Suprapubic skin (tissue), 3 donors: Measurements from ENCODE around the gene ANKRD36B.
"Not testable (repeated sequence)": the region's sequence is repeated elsewhere in the genome, so short reads cannot be mapped to it uniquely, and the experiment has no call there.

ENCODE experiments used
- POLR2A ChIP-seq, 2 donors: fragments of 450-650 bp; IDR thresholded peaks; one replicate each; pipeline ENCODE4 v1.6.1; 2017; ENCODE audit warnings: antibody characterized with exemption in 2 of 2, mild to moderate bottlenecking in 2 of 2, moderate library complexity in 2 of 2
- TF ChIP-seq, protein P1 (sequence below), 2 donors: fragments of 200-600 bp in 1 of 2; fragments of 450-650 bp in 1 of 2; sonication (generic) in 1 of 2; IDR thresholded peaks; one replicate each; pipeline ENCODE4 v1.5.1; 2016 to 2019; ENCODE audit warnings: antibody characterized with exemption in 2 of 2, mild to moderate bottlenecking in 1 of 2, moderate library complexity in 1 of 2

DNA sequence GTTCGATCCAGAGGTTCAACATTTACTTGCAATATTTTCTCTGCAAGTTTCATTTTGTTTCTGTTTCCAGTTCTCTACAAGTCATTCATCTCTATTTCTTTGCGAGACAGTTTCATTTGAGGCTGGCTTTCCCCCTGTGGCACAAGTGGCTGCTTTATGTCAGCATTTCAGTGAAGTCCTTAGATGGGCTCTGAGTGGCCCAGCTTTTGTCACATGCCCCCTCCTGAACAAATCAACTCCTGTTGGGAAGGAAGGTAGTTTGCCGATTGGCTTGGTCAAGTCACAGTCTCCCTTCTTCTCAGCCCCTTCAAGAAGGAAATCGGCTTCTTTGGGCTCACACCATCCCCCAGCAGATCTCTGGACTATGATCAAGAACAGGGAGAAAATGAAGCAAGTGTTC, 19.1 kb upstream of the ANKRD36B start:
- TF ChIP-seq, protein P1, sequence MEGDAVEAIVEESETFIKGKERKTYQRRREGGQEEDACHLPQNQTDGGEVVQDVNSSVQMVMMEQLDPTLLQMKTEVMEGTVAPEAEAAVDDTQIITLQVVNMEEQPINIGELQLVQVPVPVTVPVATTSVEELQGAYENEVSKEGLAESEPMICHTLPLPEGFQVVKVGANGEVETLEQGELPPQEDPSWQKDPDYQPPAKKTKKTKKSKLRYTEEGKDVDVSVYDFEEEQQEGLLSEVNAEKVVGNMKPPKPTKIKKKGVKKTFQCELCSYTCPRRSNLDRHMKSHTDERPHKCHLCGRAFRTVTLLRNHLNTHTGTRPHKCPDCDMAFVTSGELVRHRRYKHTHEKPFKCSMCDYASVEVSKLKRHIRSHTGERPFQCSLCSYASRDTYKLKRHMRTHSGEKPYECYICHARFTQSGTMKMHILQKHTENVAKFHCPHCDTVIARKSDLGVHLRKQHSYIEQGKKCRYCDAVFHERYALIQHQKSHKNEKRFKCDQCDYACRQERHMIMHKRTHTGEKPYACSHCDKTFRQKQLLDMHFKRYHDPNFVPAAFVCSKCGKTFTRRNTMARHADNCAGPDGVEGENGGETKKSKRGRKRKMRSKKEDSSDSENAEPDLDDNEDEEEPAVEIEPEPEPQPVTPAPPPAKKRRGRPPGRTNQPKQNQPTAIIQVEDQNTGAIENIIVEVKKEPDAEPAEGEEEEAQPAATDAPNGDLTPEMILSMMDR (IDR thresholded peaks at IDR 0.05): not testable (repeated sequence)
- TF ChIP-seq POLR2A (IDR thresholded peaks at IDR 0.05): not testable (repeated sequence)
